ENCODE measurements around the gene NR3C2.

NR3C2 gene

DNA sequence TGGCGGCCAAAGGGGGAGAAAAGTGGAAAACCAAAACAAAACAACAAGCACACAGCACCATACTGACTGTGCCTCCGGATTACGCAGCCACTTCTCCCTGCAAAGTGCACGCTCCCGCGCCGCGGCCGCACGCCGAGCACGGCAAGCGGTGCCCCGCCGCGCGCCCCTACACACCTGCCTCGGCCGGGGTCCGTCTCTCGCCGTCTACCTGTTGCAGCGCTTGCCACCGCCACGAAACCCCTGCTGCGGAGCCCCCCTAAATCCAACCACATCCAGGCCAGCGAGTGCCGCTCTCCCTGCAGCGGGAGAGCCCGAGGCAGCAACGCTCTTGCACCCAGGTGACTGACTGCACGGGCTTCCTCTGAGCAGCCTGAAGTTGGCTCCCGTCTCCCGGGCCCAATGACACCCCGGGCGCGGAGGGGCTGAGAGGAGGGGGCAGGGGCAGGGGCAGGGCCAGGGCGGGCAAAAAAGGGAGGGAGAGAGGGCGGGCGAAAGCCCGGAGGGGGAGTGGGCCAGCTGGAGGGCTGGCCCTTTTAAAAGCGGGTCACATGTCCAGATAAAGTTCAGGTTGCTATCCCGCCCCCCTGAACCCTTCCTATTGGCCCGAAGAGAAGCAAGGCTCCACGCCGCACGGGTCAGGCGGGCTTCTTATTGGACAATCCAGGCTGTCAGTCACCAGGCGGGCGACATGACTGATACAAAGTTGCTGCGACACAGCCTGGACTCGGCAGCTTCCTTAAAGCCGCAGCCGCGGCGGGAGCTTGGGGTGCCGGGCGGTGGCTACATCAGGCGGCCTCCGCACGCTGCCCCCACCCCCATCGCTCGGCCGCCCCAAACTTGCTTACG lies at the start of gene NR3C2:
Gene NR3C2 (minus strand): TSS at position 429 of the 846 bp plus-strand sequence.
- Mint-ChIP-seq H3K27ac (peak within 1 kb of the TSS; percentile 60), H3K27me3 (ENCODE audit: low read depth) (peaks cover 68% of the 10 kb centered on the region), H3K4me3 (peak within 1 kb of the TSS; percentile 97), H3K4me1 (ENCODE audit: low read depth) (peaks cover 16% of the 10 kb centered on the region), H3K9me3 (no peaks in the 10 kb centered on the region), H3K36me3 (ENCODE audit: low read depth) (no peaks in the 10 kb centered on the region)
- DNase-seq (ENCODE audit: low spot score), result peak; percentile 95

DNA sequence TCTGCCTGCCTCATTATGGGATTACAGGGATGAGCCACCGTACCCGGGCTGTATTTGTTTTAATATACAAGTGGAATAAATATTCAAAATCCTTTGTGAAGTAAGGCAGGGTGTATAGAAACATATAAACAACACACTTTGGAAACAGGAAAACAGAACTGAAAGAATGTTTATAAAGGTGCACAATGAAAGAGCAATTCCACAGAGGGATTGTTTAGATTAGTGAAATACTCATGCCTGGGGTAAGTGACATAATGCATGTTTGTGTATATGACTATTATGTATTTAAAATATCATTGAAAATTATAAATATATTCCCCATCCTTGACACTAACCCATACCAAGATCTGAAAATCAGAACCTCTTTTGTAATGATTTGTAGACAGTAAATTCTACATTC lies 45.0 kb upstream of the NR3C2 start:
- H3K9me3 Mint-ChIP-seq, result no peaks in the 10 kb centered on the region
- H3K4me3 Mint-ChIP-seq, result no peak overlapping the region
- H3K27ac Mint-ChIP-seq, result no peak overlapping the region
- H3K27me3 Mint-ChIP-seq (ENCODE audit: low read depth), result no peaks in the 10 kb centered on the region
- no peak for DNase-seq (ENCODE audit: low spot score)
- no peaks in the 10 kb centered on the region for H3K36me3 Mint-ChIP-seq (ENCODE audit: low read depth)
- no peaks in the 10 kb centered on the region for H3K4me1 Mint-ChIP-seq (ENCODE audit: low read depth)

- Mint-ChIP-seq H3K36me3 (ENCODE audit: low read depth) (no peaks in the 10 kb centered on the region), H3K4me3 (no peak overlapping the region), H3K27me3 (ENCODE audit: low read depth) (no peaks in the 10 kb centered on the region), H3K27ac (no peak overlapping the region), H3K9me3 (no peaks in the 10 kb centered on the region), H3K4me1 (ENCODE audit: low read depth) (no peaks in the 10 kb centered on the region)
- no peak for DNase-seq (ENCODE audit: low spot score)
Measured at GRCh38 chr4:148481636-148482035, 39.4 kb upstream of the NR3C2 start.

DNA sequence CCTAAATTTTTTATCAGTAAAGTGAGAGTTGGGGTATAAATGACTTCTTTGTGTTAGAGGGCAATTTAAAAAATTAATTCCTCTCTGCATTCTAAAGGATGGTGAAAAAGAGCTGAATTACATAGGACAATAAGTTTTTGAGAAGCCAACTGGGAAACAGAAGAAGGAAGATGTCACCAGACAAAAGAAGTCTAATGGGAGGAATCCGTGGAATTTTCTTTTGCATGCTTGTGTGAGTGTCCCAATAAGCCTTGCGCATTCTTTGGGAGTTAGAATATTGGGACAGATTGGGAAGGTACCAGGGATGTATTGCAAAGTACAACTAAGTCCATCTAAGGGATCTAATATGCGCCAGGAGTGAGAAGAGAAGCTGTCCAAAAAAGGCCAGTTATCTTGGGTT lies 35.1 kb upstream of the NR3C2 start:
- H3K27ac Mint-ChIP-seq, result no peak overlapping the region
- H3K9me3 Mint-ChIP-seq, result no peaks in the 10 kb centered on the region
- H3K4me3 Mint-ChIP-seq, result no peak overlapping the region
- DNase-seq (ENCODE audit: low spot score), result no peak
- no peaks in the 10 kb centered on the region for H3K4me1 Mint-ChIP-seq (ENCODE audit: low read depth)
- no peaks in the 10 kb centered on the region for H3K27me3 Mint-ChIP-seq (ENCODE audit: low read depth)
- no peaks in the 10 kb centered on the region for H3K36me3 Mint-ChIP-seq (ENCODE audit: low read depth)

DNA sequence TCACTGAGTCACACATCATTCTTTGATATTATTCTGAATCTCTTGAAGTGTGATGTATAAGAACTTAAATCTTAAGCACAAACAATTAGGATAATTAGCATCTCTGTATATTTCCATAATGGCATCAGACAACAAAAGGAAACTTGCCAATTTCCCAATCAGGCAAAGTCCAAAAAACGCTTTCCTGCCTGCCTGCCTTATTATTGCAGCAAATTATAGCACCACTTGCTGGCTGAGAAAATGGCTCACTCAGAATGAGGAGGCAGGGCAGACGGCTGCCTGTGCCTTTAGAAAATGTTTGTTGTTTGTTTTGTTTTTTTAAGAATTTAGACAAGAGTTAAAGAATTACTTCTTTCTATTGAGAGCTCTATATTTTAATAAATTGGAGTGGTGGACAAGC lies 27.7 kb upstream of the NR3C2 start:
- H3K9me3 Mint-ChIP-seq, result no peaks in the 10 kb centered on the region
- H3K36me3 Mint-ChIP-seq (ENCODE audit: low read depth), result no peaks in the 10 kb centered on the region
- no peaks in the 10 kb centered on the region for H3K4me1 Mint-ChIP-seq (ENCODE audit: low read depth)
- no peak overlapping the region for H3K4me3 Mint-ChIP-seq
- peaks cover 4% of the 10 kb centered on the region for H3K27me3 Mint-ChIP-seq (ENCODE audit: low read depth)
- DNase-seq (ENCODE audit: low spot score), result no peak
- no peak overlapping the region for H3K27ac Mint-ChIP-seq

DNA sequence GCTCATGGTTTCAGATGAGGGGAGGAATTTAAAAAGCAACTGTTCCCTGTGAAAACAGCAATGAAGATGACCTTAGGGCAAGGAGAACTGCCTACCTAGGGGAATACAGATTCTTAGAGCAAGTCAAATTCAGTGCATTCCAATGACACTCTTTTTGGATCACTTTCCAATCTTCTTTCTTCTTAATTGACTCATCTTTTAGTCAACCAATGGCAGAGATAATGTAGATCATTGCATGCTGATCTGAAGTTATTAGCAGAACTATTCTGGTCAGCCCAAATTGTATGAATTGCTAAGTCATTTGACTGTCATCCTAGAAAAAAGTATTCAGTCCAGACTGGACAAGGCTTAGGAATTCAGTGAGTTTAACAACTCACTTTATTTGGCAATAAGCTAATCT lies 12.6 kb upstream of the NR3C2 start:
- H3K4me3 Mint-ChIP-seq, result no peak overlapping the region
- H3K36me3 Mint-ChIP-seq (ENCODE audit: low read depth), result no peaks in the 10 kb centered on the region
- peaks cover 4% of the 10 kb centered on the region for H3K27me3 Mint-ChIP-seq (ENCODE audit: low read depth)
- no peak overlapping the region for H3K27ac Mint-ChIP-seq
- no peaks in the 10 kb centered on the region for H3K9me3 Mint-ChIP-seq
- no peak for DNase-seq (ENCODE audit: low spot score)
- no peaks in the 10 kb centered on the region for H3K4me1 Mint-ChIP-seq (ENCODE audit: low read depth)

DNA sequence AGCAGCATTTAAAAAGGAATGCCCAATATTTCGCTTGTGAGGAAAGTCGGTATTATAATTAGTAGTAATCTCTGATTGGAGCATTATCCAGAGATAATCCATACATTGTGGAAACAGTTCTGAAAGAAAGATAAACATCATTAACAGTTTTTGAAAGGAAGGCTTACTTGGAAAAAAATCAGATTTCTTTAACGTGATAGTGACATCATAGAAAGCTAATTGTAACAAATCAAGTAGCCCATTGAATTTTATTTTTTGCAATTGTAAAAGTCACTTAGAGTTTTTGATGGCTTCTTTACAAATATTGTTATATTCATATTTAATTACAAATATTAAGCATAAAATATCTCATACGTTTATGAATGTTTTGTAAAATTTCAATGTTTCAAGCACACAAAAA lies 11.6 kb upstream of the NR3C2 start:
- H3K27me3 Mint-ChIP-seq (ENCODE audit: low read depth), result peaks cover 9% of the 10 kb centered on the region
- no peak overlapping the region for H3K4me3 Mint-ChIP-seq
- no peak overlapping the region for H3K27ac Mint-ChIP-seq
- no peaks in the 10 kb centered on the region for H3K4me1 Mint-ChIP-seq (ENCODE audit: low read depth)
- no peak for DNase-seq (ENCODE audit: low spot score)
- no peaks in the 10 kb centered on the region for H3K36me3 Mint-ChIP-seq (ENCODE audit: low read depth)
- no peaks in the 10 kb centered on the region for H3K9me3 Mint-ChIP-seq

GRCh38 chr4:148452970-148453369 lies 10.8 kb upstream of the NR3C2 start:
- Mint-ChIP-seq H3K4me3 (no peak overlapping the region), H3K36me3 (ENCODE audit: low read depth) (no peaks in the 10 kb centered on the region), H3K27me3 (ENCODE audit: low read depth) (peaks cover 16% of the 10 kb centered on the region), H3K9me3 (no peaks in the 10 kb centered on the region), H3K27ac (no peak overlapping the region), H3K4me1 (ENCODE audit: low read depth) (no peaks in the 10 kb centered on the region)
- DNase-seq (ENCODE audit: low spot score), result no peak

GRCh38 chr4:148449921-148450320 lies 7.7 kb upstream of the NR3C2 start:
- DNase-seq (ENCODE audit: low spot score), result no peak
- Mint-ChIP-seq H3K4me1 (ENCODE audit: low read depth) (peaks cover 6% of the 10 kb centered on the region), H3K36me3 (ENCODE audit: low read depth) (no peaks in the 10 kb centered on the region), H3K9me3 (no peaks in the 10 kb centered on the region), H3K27me3 (ENCODE audit: low read depth) (peaks cover 38% of the 10 kb centered on the region), H3K4me3 (no peak overlapping the region), H3K27ac (no peak overlapping the region)

- no peaks in the 10 kb centered on the region for H3K36me3 Mint-ChIP-seq (ENCODE audit: low read depth)
- H3K4me3 Mint-ChIP-seq, result no peak overlapping the region
- H3K27me3 Mint-ChIP-seq (ENCODE audit: low read depth), result peaks cover 46% of the 10 kb centered on the region
- peaks cover 7% of the 10 kb centered on the region for H3K4me1 Mint-ChIP-seq (ENCODE audit: low read depth)
- H3K27ac Mint-ChIP-seq, result no peak overlapping the region
- no peak for DNase-seq (ENCODE audit: low spot score)
- H3K9me3 Mint-ChIP-seq, result no peaks in the 10 kb centered on the region
Measured at GRCh38 chr4:148448141-148448540, 5.9 kb upstream of the NR3C2 start.

DNA sequence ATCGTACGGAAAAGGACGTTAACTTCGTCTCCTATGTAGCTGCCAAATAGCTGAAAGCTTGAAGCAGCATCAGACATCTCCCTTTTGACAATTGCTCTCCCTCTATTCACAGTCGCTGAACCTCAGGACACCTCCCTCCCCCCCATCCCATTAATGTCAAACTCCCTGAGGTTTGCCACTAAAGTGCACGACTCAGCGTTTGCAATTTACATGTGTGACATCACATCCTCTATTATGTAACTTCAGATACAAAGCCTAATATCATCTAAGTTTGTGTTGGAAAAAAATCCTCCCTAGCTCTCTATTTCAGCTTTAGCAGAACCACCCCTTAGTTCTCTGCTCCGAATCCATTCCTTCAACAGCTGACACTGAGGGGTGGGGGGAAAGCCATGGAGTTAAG lies 5.5 kb upstream of the NR3C2 start:
- Mint-ChIP-seq H3K4me1 (ENCODE audit: low read depth) (peaks cover 8% of the 10 kb centered on the region), H3K27me3 (ENCODE audit: low read depth) (peaks cover 51% of the 10 kb centered on the region), H3K4me3 (no peak overlapping the region), H3K27ac (no peak overlapping the region), H3K9me3 (no peaks in the 10 kb centered on the region), H3K36me3 (ENCODE audit: low read depth) (no peaks in the 10 kb centered on the region)
- no peak for DNase-seq (ENCODE audit: low spot score)

DNA sequence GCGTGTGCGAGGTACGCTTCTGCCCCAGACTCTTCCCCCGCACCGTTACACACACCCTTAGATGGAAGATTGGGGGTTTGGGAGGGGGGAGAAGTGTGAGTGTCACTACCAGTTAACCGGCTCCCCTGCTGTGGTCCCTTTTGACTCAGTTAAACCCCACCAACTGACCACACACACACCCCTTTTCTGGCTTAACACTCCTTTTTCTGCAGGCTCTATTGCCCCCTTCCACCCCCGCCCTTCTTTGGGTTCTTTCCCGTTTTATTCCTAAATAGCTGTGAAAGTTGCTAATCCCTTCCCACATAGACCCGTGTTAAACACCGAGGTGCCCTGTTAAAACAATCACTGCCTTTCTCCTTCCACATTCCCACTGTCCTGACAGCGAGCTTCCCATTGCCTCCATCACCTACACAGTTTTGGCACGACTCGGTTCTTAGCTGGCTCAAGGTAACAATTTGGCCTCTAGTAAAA lies 3.7 kb upstream of the NR3C2 start:
- DNase-seq (ENCODE audit: low spot score), result no peak
- Mint-ChIP-seq H3K4me1 (ENCODE audit: low read depth) (peaks cover 14% of the 10 kb centered on the region), H3K27me3 (ENCODE audit: low read depth) (peaks cover 59% of the 10 kb centered on the region), H3K4me3 (peak overlapping the region; percentile 77), H3K9me3 (no peaks in the 10 kb centered on the region), H3K36me3 (ENCODE audit: low read depth) (no peaks in the 10 kb centered on the region), H3K27ac (peak overlapping the region; percentile 42)

DNA sequence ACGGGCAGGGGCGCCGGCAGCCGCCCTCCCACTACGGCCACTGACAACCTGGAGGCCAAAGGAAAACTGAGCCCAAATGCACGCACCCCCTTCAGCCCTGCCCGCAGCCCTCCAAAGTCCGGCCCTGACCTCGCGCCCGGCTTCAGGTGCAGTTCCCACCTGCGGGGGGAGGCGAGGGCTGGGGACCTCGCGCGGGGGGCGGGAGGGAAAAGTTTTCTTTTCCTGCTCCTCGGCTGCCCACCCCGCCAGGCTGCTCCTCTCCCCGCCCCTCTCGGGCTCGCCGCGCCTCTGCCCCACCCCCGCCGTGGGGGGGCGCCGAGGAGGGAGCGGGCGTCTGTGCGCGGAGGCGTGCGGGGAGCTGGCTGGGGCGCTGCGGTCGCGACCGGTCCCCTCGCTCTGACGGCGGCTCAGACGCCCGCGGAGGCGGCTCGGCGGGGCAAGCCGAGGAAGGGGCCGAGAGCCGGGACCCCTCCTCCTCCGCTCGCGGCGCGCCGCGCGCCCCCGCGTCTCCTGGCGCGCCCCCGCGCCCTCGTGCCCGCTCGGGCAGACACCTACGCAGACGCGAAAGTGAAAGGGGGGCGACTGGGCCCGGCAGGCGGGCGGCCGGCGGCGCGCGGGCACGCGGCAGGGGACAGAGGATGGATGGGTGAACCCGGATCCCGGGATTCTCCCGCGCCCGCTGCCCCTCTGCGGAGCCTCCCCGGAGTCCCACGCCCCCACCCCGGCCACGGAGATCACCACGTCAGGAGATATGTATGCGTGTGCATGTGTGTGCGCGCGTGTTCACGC lies 3.1 kb upstream of the NR3C2 start:
- peaks cover 16% of the 10 kb centered on the region for H3K4me1 Mint-ChIP-seq (ENCODE audit: low read depth)
- peaks cover 66% of the 10 kb centered on the region for H3K27me3 Mint-ChIP-seq (ENCODE audit: low read depth)
- peak overlapping the region; percentile 77 for H3K4me3 Mint-ChIP-seq
- H3K9me3 Mint-ChIP-seq, result no peaks in the 10 kb centered on the region
- peak; percentile 44 for DNase-seq (ENCODE audit: low spot score)
- H3K27ac Mint-ChIP-seq, result no peak overlapping the region
- no peaks in the 10 kb centered on the region for H3K36me3 Mint-ChIP-seq (ENCODE audit: low read depth)

GRCh38 chr4:148444296-148445070 lies 2.3 kb upstream of the NR3C2 start:
- peak; percentile 14 for DNase-seq (ENCODE audit: low spot score)
- Mint-ChIP-seq H3K4me1 (ENCODE audit: low read depth) (peaks cover 16% of the 10 kb centered on the region), H3K36me3 (ENCODE audit: low read depth) (no peaks in the 10 kb centered on the region), H3K27ac (no peak overlapping the region), H3K4me3 (peak overlapping the region; percentile 97), H3K9me3 (no peaks in the 10 kb centered on the region), H3K27me3 (ENCODE audit: low read depth) (peaks cover 69% of the 10 kb centered on the region)

Data from T-helper 2 cell treated with Interferon-gamma antibody and Interleukin-4, amounts not matched to agents 5 μg/mL and 100 μg/mL, for 36 hours (primary cell).